ENCODE measurements around the gene TP73. TPM values are rescaled to one million over a fixed set of nuclear protein-coding genes. Genes with fewer than 3 reads are reported as not detected.

Gene TP73
- total and polyA plus RNA-seq, 12 donors: 0.03 to 0.58 (median 0.15) TPM; not detected in 7

- TF ChIP-seq CTCF (IDR thresholded peaks at IDR 0.05): no peak
- Histone ChIP-seq H3K27ac (no peak overlapping the region), H3K27me3 (peaks cover 0 to 23% (median 10%) of the 10 kb centered on the region in 7 donors), H3K4me3 (no peak overlapping the region), H3K9me3 (no peaks in the 10 kb centered on the region), H3K4me1 (peaks cover 9 to 29% (median 18%) of the 10 kb centered on the region in 9 donors), H3K36me3 (no peaks in the 10 kb centered on the region)
- intact Hi-C loops (cut with DNase I): no loop called here
- 86 to 89% methylated on average over 22 of the region's 22 CpGs for WGBS, 2 donors
- ATAC-seq (no peak), DNase-seq (no peak)
Measured at GRCh38 chr1:3768811-3769390, 116.6 kb downstream of the TP73 start.

- Histone ChIP-seq H3K36me3 (no peaks in the 10 kb centered on the region), H3K9me3 (no peaks in the 10 kb centered on the region), H3K4me3 (no peak overlapping the region), H3K27me3 (peaks cover 0 to 23% (median 7%) of the 10 kb centered on the region in 7 donors), H3K4me1 (peaks cover 17 to 42% (median 29%) of the 10 kb centered on the region in 9 donors), H3K27ac (no peak overlapping the region)
- intact Hi-C loops (cut with DNase I): no loop called here
- ATAC-seq (no peak), DNase-seq (no peak)
- WGBS, 2 donors: 85 to 89% methylated on average over 16 of the region's 16 CpGs
- TF ChIP-seq CTCF (IDR thresholded peaks at IDR 0.05): no peak
Measured at GRCh38 chr1:3770047-3770765, 117.9 kb downstream of the TP73 start.

GRCh38 chr1:3771108-3772026 lies 119.1 kb downstream of the TP73 start:
- Histone ChIP-seq H3K27me3 (peaks cover 0 to 23% (median 7%) of the 10 kb centered on the region in 7 donors), H3K27ac (peak overlapping the region in 5 of 10 donors; percentile 20 to 63 (median 52)), H3K4me1 (peaks cover 22 to 54% (median 40%) of the 10 kb centered on the region in 9 donors), H3K9me3 (no peaks in the 10 kb centered on the region), H3K4me3 (peak overlapping the region; percentile 51 to 82 (median 60)), H3K36me3 (no peaks in the 10 kb centered on the region)
- TF ChIP-seq CTCF (IDR thresholded peaks at IDR 0.05): no peak
- 35 to 41% methylated on average over 32 of the region's 32 CpGs for WGBS, 2 donors
- ATAC-seq: peak in 3 of 8 donors; percentile 5 to 25 (median 10)
- intact Hi-C loops (cut with DNase I): no loop called here
- no peak for DNase-seq

Measured in heart right ventricle (tissue), 16 donors.